G401.6 (cell line): Measurements from ENCODE around the gene WDTC1.

Source experiments
- FAIRE-seq: peaks from 2 replicates; lab custom pipeline; 2012; peaks lifted over from hg19 to GRCh38; lab: Jason Lieb, UNC

The WDTC1 gene

GRCh38 chr1:27335506-27336422, 101.3 kb downstream of the WDTC1 start:
- FAIRE-seq, result no peak

- no peak for FAIRE-seq
Observed at GRCh38 chr1:27336756-27337155, 102.3 kb downstream of the WDTC1 start.

- no peak for FAIRE-seq
Observed at GRCh38 chr1:27338751-27339150, 104.3 kb downstream of the WDTC1 start.

- FAIRE-seq, result no peak
Observed at GRCh38 chr1:27339213-27339612, 104.8 kb downstream of the WDTC1 start.

DNA sequence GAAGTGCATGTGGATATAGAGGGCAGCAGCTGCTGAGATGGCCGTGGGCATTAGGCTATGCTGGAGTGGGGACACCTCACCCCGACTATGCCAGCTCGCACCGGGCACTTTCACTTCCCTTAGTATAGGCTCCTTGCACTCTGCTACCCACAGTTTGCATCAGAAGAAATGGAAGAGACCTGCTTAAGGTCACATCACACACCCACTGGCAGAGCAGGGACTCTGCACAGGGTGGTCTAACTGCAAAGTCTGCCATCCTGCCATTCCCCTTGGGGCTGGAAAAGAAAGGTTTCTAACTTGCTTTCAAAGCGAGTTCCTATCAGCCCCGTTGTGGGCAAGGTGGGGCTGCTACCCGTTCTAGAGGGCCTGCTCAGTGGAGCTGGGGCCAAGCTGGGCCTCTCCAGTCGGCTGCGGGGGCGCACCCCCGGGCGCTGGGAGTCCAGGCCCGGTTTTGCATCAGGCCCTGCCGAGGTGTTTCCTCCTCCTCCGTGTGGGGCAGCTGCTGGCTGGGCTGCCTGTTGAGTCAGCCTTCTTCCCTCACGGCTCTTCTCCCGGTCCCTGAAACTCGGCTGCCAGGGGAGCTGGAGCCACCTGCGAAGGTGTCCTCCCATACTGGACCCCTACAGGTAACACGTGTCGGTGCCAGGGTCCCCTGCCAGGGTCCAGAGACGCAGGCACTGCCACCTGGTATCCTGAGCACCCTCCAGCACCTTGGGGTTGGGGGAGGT, 107.3 kb downstream of the WDTC1 start, which contains the start of gene SYTL1:
SYTL1 (plus strand) TSS at position 498 of the 728 bp plus-strand sequence. CDS start 3,313 bp downstream, outside the sequence.
- FAIRE-seq, result peak; percentile 62

DNA sequence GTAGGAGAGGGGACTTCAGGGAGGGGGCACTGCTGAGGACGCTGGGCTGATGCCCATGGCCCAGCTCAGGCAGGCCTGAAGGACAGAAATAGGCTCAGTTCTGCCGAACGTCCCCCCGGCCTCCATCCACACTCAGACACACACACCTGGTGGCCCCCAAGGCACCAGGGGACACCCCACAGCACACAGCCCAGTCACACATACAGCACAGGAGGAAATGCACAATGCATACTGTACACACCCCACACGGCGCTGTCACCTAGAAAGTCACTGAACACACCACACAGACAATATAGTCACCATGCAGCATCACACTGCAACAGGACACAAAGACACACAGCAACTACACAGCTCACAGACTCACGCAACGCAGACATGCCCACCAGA, 108.0 kb downstream of the WDTC1 start:
- FAIRE-seq, result no peak

GRCh38 chr1:27342778-27343638, 108.6 kb downstream of the WDTC1 start:
- no peak for FAIRE-seq

- no peak for FAIRE-seq
Observed at GRCh38 chr1:27343639-27344025, 109.2 kb downstream of the WDTC1 start.

- FAIRE-seq, result no peak
Observed at GRCh38 chr1:27345272-27345671, 110.8 kb downstream of the WDTC1 start.

GRCh38 chr1:27346357-27346756, 111.9 kb downstream of the WDTC1 start:
- no peak for FAIRE-seq

GRCh38 chr1:27346991-27347624, 112.7 kb downstream of the WDTC1 start:
- no peak for FAIRE-seq

- FAIRE-seq, result peak; percentile 72
Observed at GRCh38 chr1:27348861-27349783, 114.7 kb downstream of the WDTC1 start.

- no peak for FAIRE-seq
Observed at GRCh38 chr1:27349784-27350662, 115.6 kb downstream of the WDTC1 start.

DNA sequence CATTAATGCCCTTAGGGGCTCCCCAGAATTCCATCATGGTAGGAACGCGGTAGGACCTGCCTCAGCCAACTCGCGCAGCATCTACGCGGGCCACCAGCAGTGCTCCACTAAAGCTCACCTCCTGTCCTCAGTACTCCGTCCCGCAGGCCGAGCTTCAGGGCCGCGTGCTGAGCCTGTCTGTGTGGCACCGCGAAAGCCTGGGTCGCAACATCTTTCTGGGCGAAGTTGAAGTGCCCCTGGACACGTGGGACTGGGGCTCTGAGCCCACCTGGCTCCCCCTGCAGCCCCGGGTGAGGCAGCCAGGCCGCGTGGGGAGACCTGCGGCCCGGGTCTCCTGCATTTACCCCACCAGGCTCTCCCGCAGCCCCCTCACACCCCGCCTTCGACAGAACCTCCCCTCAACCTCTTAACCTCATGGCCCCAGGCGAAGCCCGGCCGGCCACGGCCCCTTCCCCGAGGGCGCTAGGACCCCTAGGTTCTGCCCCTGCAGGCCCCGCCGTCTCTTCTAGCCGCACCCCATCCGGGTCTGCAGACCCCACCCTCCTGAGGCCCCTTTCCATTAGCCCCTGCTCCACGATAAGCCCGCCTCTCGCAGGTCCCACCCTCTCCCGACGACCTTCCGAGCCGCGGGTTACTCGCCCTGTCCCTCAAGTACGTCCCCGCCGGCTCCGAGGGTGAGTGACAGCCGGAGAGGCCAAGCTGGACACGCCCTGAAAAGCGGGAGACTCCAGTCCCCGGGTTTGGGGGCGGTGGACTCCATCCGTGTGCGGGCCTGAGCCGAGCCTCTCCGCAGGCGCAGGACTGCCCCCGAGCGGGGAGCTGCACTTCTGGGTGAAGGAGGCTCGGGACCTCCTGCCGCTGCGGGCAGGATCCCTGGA, 116.5 kb downstream of the WDTC1 start:
- FAIRE-seq, result no peak

GRCh38 chr1:27351541-27352107, 117.2 kb downstream of the WDTC1 start:
- no peak for FAIRE-seq

DNA sequence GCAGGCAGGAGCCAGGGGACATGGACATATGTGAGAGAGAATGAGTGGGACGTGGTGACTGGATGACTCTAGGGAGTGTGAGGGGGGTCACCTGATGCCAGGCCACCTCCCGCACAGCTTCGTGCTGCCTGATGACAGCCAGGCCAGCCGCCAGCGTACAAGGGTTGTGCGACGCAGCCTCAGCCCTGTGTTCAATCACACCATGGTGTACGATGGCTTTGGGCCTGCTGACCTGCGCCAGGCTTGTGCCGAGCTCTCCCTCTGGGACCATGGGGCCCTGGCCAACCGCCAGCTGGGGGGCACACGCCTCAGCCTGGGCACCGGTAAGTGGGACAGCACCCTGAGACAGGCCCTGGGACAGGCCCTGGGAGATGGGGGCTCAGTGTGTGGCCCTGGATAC, 118.7 kb downstream of the WDTC1 start:
- FAIRE-seq, result no peak

GRCh38 chr1:27353629-27354028, 119.2 kb downstream of the WDTC1 start:
- FAIRE-seq, result no peak

GRCh38 chr1:27355683-27356082, 121.3 kb downstream of the WDTC1 start:
- FAIRE-seq, result no peak

DNA sequence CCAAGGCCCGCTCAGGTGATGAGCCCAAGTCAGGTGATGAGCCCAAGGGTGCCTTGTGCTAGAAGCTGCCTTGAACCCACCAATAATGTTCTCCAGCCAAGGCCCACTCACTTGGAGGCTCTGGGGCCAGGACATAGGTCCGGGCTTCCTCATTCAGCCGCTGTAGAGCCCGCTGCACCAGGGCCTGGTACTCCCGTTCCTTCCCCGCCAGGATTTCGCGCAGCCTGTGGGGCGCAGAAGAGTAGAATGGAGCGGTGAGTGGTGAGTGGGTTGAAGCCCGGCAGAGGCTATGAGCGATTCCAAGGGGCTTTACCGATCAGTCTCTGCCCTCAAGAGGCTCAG, 121.8 kb downstream of the WDTC1 start:
- no peak for FAIRE-seq
